Measurements from ENCODE around the gene SBSN.

SBSN gene, protein sequence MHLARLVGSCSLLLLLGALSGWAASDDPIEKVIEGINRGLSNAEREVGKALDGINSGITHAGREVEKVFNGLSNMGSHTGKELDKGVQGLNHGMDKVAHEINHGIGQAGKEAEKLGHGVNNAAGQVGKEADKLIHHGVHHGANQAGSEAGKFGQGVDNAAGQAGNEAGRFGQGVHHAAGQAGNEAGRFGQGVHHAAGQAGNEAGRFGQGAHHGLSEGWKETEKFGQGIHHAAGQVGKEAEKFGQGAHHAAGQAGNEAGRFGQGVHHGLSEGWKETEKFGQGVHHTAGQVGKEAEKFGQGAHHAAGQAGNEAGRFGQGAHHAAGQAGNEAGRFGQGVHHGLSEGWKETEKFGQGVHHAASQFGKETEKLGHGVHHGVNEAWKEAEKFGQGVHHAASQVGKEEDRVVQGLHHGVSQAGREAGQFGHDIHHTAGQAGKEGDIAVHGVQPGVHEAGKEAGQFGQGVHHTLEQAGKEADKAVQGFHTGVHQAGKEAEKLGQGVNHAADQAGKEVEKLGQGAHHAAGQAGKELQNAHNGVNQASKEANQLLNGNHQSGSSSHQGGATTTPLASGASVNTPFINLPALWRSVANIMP

GRCh38 chr19:35528218-35529038 lies at the start of gene SBSN:
Gene SBSN, minus strand, starts transcription at chr19:35528311. Its CDS starts 30 bp downstream, at chr19:35528281.
- no peak for DNase-seq (ENCODE audit: low read depth, low spot score)

- no peak for DNase-seq (ENCODE audit: low read depth, low spot score)
These were observed 43.4 kb upstream of the SBSN start for GRCh38 chr19:35571406-35571965.

- no peak for DNase-seq (ENCODE audit: low read depth, low spot score)
These were observed 41.2 kb upstream of the SBSN start for GRCh38 chr19:35569281-35569781.

DNA sequence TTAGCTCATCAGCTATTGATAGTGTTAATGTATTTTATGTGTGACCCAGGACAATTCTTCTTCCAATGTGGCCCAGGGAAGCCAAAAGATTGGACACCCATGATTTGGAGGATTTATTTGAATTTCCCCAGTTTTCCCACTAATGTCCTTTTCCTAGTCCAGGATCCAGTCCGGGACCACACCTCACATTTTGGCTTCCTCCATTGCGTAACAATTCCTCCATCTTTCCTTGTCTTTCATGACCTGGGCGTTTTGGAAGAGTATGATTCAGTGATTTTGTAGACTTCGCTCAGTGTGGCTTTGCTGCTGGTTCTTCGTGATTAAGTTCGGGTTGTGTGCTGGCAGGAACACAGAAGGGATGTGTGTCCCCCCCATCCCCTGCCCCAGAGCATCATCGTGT lies 38.6 kb upstream of the SBSN start:
- DNase-seq (ENCODE audit: low read depth, low spot score) = no peak

DNA sequence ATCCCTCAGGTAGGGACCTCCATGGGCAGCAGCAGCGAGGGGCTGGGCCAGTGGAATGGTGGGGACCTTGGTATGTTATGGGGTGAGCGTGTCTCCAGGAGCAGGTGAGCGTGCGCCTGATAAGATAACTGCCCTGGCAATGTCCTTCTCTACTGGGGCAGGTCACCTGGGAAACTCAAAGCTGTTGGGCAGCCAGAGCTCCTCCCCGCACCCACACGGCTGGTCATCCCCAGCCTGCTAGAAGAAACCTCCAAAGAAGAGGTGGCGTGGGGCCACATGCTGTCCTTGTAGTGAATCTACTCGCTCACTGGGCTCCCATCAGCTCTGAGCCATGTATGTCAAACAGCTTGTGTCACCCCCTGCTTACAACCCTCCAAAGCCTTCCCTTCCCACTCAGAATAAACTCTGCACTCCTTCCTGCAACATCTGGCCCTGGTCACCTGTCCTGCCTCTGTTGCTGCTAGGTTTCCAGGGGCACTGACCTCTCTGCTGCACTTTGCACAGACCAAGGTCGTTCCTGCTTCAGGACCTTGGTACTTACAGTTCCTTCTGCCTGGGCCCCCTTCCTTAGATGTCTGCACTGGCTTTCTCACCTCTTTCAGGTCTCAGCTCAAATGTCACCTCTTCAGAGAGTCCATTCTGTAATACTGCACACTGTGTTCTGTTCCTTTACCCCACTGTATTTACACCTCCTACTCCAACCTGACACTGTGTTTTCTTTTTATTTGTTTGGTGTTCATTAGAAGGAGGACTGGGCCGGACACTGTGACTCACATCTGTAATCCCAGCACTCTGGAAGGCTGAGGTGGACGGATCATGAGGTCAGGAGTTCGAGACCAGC lies 37.1 kb upstream of the SBSN start:
- DNase-seq (ENCODE audit: low read depth, low spot score) = no peak

DNA sequence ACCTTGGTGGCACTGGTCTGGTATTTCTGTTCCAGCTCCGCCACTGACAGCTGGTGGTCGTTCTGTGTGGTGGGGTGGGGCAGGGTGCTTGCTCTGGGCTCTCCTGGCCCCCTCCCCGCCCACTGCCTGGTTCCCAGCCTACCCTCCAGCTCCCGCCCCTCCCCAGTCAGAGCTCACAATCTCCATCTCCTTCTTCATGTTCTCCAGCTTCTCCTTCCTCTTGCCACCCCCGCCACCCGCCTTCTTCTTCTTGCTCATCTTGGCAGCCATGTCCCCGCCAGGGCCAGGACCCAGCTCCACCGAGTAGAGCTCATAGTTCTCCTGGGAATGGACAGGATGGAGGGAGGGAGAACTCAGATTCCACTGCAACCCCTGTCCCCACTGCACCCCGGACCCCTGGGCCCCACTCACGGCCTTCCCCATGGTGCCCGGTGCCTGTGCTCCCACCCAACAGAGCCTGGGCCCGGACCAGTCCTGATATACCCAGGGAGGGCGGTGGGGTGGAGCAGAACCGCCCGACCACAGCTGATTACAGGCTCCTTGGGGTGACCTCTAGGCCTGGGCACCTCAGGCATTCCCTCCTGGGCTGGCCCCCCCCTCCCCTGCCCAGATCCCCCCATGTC lies 35.2 kb upstream of the SBSN start, which contains the start of gene ATP4A:
ATP4A (minus strand) TSS at position 452 of the 623 bp plus-strand sequence; CDS start at position 423, 29 bp downstream.
- DNase-seq (ENCODE audit: low read depth, low spot score) = no peak

DNA sequence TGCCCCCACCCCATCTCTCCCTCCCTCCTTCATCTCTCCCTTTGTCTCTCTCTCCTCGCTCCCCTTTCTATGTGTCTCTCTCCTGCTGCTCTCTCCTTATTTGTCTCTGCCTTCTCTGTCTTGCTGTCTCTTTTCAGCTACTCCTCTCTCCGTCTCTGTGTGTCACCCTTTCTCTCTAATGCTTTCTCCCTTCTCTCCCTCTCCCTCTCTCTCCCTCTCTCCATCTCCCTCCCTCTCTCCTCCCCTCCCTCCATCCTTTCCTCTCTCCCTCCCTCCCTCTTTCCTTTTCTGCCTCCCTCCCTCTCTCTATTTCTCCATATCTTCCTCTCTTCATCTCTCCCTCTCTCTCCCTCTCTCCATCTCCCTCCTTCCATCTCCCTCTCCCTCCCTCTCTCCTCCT lies 34.7 kb upstream of the SBSN start:
- no peak for DNase-seq (ENCODE audit: low read depth, low spot score)

- DNase-seq (ENCODE audit: low read depth, low spot score) = no peak
These were observed 34.2 kb upstream of the SBSN start for GRCh38 chr19:35562336-35562735.

DNA sequence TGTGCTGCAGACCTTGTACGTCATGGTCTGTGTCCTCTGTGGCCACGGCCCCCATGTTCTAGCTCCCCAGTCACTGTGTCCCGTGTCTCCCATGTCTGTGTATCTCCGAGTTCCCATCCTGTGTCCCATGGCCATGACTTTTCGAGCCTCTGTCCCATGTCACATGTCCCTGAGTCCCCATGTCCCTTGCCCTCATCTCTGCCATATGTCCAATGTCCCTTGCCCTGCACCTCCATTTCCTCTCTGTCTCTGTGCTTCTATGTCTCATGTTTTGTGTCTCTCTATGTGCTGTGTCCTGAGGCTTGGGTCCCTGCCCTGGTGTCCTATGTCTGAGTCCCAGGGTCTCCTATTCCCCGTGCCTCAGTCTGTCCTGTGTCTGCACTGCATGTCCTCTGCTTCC lies 33.3 kb upstream of the SBSN start:
- DNase-seq (ENCODE audit: low read depth, low spot score) = no peak

DNA sequence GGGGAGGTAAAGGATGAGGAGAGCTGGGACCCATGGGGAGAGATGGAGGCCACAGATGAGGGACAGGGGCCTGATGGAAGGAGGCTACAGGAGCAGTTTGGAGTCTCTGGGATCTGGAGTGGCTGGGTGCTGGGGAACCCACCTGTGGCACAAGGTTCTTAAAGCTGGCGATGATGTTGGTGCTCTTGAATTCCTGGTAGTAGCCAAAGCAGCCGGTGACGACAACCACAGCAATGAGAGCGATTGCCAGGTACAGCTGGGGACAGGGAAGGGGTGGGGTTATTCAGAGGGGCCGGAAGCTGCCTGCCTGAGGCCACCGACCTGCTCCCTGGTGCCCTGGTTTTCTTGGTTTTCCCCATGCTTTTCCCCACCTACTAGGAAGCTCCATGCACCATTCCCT lies 32.6 kb upstream of the SBSN start:
- DNase-seq (ENCODE audit: low read depth, low spot score) = no peak

DNA sequence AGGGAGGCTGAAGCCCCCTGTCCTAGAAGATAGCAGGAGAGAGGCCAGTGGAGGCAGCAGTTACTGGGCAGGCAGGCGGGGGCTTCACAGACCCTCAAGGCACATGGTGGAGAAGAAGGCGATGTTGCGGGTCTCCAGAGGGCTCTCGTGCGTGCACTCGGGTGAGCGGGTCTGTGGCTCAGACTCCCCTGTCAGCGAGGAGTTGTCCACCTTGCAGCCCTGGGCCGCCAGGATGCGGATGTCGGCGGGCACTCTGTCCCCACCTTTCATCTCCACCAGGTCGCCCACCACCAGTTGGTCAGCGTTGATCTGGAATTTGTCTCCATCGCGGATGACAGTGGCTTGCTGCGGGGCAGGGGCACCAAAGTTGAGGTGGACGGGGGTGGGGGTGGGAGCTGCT lies 32.2 kb upstream of the SBSN start:
- no peak for DNase-seq (ENCODE audit: low read depth, low spot score)

DNA sequence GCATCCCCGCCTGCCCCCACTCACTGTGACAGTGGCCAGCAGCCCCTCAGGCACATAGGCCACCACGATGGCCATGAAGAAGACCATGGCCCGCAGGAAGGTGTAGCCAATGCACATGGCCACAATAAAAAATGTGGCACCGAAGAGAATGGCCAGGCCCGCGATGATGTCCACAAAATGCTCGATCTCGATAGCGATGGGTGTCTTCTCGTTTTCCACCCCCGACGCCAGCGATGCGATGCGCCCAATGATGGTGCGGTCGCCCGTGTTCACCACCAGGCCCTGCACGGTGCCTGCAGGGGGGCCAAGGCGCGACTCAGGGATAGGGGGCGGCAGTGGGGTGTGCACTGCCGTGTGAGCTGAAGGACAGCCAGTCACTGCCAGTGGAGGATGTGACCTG lies 31.7 kb upstream of the SBSN start:
- DNase-seq (ENCODE audit: low read depth, low spot score) = no peak

DNA sequence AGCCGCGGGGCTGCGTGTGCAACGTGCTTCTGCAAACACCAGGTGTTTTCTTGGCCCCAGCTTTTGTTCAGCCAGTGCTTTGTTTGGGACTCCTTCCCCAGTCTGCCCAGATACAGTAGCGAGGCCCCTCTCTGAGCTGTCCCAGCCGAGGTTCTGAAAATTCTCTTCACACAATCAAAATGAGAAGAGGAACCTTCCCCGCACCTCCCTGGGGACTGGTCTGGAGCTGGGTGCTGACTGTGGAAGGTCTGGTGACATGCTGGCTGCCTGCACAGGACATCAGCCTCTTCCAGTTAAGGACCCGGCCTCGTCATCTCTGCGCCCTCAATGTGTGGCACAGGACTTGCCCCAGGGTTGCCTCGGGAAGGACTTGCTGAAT lies 31.2 kb upstream of the SBSN start:
- DNase-seq (ENCODE audit: low read depth, low spot score) = no peak

- no peak for DNase-seq (ENCODE audit: low read depth, low spot score)
These were observed 30.5 kb upstream of the SBSN start for GRCh38 chr19:35558400-35559280.

GRCh38 chr19:35557539-35558399 lies 29.7 kb upstream of the SBSN start:
- DNase-seq (ENCODE audit: low read depth, low spot score) = no peak

- DNase-seq (ENCODE audit: low read depth, low spot score) = no peak
These were observed 28.9 kb upstream of the SBSN start for GRCh38 chr19:35556846-35557538.

DNA sequence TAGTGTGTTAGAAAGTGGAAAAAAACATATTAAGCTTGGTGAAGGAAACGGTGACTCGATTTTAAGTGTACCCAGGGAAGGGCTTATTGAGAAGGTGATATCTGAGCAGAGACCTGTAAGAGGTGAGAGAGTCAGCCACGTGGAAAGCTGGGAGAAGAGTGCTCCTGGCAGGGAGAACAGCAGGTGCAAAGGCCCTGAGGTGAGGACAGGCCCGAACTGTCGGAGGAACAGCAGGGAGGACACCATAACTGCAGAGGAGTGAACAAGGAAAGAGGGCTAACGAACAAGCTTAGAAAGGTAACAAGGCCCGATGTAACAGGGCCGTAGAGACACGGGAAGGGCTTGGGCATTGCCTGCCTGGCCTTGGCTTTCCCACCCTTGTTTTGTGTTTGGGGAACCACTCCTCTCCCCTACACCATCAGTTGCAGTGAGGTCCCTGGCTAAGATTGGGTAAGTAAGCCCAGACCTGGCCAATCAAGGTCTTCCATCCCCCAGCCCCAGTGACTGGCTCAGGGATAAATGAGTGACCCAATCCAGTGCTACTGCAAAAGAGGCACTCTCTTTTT lies 28.0 kb upstream of the SBSN start:
- DNase-seq (ENCODE audit: low read depth, low spot score) = no peak
